ENCODE measurements around the gene SKIC3. TPM values are rescaled to one million over a fixed set of nuclear protein-coding genes. Genes with fewer than 3 reads are reported as not detected.

The SKIC3 gene
- total RNA-seq, 1 experiment from 2014 or later: 69.0 TPM

- H3K27ac Mint-ChIP-seq: no peak overlapping the region
- no peaks in the 10 kb centered on the region for H3K9me3 Mint-ChIP-seq
- DNase-seq (ENCODE audit: low spot score) (no peak), ATAC-seq (no peak)
- ChIA-PET POLR2A (no interaction called here), CTCF (no interaction called here)
- TF ChIP-seq, protein P1, sequence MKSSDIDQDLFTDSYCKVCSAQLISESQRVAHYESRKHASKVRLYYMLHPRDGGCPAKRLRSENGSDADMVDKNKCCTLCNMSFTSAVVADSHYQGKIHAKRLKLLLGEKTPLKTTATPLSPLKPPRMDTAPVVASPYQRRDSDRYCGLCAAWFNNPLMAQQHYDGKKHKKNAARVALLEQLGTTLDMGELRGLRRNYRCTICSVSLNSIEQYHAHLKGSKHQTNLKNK (CRISPR knock-in tag; IDR thresholded peaks at IDR 0.05): no peak
- TF ChIP-seq RELA (CRISPR knock-in tag; IDR thresholded peaks at IDR 0.05; ENCODE audit: borderline replicate concordance): no peak
- no peak for TF ChIP-seq ZNF671 (CRISPR knock-in tag; IDR thresholded peaks at IDR 0.05)
- TF ChIP-seq ATF1 (CRISPR knock-in tag; IDR thresholded peaks at IDR 0.05): no peak
- TF ChIP-seq USF1 (CRISPR knock-in tag; IDR thresholded peaks at IDR 0.05): no peak
- no peak for TF ChIP-seq TEAD4 (CRISPR knock-in tag; IDR thresholded peaks at IDR 0.05)
- TF ChIP-seq AFF4 (CRISPR knock-in tag; IDR thresholded peaks at IDR 0.05; ENCODE audit: borderline replicate concordance): no peak
- no peak for TF ChIP-seq ZNF232 (CRISPR knock-in tag; IDR thresholded peaks at IDR 0.05)
- TF ChIP-seq ZSCAN18 (CRISPR knock-in tag; IDR thresholded peaks at IDR 0.05): no peak
- no peak for TF ChIP-seq FOXP1 (CRISPR knock-in tag; IDR thresholded peaks at IDR 0.05; ENCODE audit: borderline replicate concordance)
- no peak for TF ChIP-seq CREM (CRISPR knock-in tag; IDR thresholded peaks at IDR 0.05)
- peaks cover 43% of the 10 kb centered on the region for H3K36me3 Mint-ChIP-seq
- no peaks in the 10 kb centered on the region for H3K27me3 Mint-ChIP-seq (ENCODE audit: low read depth)
- no peaks in the 10 kb centered on the region; the same call in 1 of the 2 replicates for H3K4me1 Mint-ChIP-seq
- no peak overlapping the region for H3K4me3 Mint-ChIP-seq
Observed at GRCh38 chr5:95524423-95524822, 30.4 kb downstream of the SKIC3 start.

DNA sequence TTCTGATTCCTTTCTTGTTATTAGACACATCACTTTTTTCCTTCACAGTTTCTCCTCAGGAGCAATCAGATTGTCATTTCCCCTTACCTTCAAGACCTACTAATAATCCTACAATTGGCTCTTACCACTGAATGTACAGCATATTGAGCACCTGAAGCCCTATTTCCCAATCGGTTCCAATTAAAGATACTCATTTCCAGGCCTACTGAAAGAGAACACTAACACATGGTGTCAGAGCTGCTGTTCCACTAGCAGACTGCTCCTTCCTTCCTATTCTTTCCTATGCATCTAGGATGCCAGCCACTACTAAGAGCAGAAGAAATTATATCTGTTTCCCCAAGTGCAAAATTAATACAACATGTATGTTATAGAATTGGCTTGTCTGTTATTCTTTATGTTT, 34.6 kb downstream of the SKIC3 start:
- no peak overlapping the region for H3K27ac Mint-ChIP-seq
- H3K36me3 Mint-ChIP-seq: peaks cover 34% of the 10 kb centered on the region
- no peaks in the 10 kb centered on the region for H3K27me3 Mint-ChIP-seq (ENCODE audit: low read depth)
- DNase-seq (ENCODE audit: low spot score): no peak
- no peak overlapping the region for H3K4me3 Mint-ChIP-seq
- H3K9me3 Mint-ChIP-seq: no peaks in the 10 kb centered on the region
- no peaks in the 10 kb centered on the region; the same call in 1 of the 2 replicates for H3K4me1 Mint-ChIP-seq
- TF ChIP-seq NR3C1 (CRISPR knock-in tag; conservative IDR thresholded peaks at IDR 0.05; ENCODE audit: low read depth) (no peak), FOXK1 (CRISPR knock-in tag; IDR thresholded peaks at IDR 0.05) (no peak), NFATC4 (CRISPR knock-in tag; IDR thresholded peaks at IDR 0.05) (no peak)
- TF ChIP-seq, protein P2, sequence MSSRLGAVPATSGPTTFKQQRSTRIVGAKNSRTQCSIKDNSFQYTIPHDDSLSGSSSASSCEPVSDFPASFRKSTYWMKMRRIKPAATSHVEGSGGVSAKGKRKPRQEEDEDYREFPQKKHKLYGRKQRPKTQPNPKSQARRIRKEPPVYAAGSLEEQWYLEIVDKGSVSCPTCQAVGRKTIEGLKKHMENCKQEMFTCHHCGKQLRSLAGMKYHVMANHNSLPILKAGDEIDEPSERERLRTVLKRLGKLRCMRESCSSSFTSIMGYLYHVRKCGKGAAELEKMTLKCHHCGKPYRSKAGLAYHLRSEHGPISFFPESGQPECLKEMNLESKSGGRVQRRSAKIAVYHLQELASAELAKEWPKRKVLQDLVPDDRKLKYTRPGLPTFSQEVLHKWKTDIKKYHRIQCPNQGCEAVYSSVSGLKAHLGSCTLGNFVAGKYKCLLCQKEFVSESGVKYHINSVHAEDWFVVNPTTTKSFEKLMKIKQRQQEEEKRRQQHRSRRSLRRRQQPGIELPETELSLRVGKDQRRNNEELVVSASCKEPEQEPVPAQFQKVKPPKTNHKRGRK (CRISPR knock-in tag; IDR thresholded peaks at IDR 0.05; ENCODE audit: borderline replicate concordance): no peak
- ATAC-seq: no peak
- CTCF ChIA-PET: no interaction called here
- POLR2A ChIA-PET: no interaction called here

DNA sequence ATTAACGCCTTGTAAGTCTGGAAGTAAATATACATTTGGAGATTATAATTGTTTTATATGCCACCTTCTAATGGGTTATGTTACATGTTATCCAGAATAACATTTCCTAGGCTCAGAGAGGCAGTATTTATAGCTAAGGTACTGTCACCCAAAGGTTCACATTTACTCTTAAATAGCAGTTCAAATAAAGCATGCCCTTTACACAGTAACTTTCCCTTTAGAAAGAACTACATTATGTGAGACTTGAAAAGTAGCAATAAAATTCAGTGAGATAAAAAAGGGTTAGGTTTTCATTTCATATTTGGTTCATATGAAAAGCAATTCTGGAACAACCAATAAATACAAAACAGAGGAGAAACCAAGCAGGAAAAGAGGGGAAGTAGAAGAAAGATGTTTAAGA, 35.1 kb downstream of the SKIC3 start:
- Mint-ChIP-seq H3K4me1 (no peaks in the 10 kb centered on the region; the same call in 1 of the 2 replicates), H3K27ac (no peak overlapping the region), H3K4me3 (no peak overlapping the region), H3K27me3 (ENCODE audit: low read depth) (no peaks in the 10 kb centered on the region), H3K36me3 (peaks cover 36% of the 10 kb centered on the region), H3K9me3 (no peaks in the 10 kb centered on the region)
- ChIA-PET POLR2A (no interaction called here), CTCF (no interaction called here)
- ATAC-seq (no peak), DNase-seq (ENCODE audit: low spot score) (no peak)
- TF ChIP-seq SMAD3 (CRISPR knock-in tag; IDR thresholded peaks at IDR 0.05; ENCODE audit: borderline replicate concordance): no peak
- TF ChIP-seq, protein P3, sequence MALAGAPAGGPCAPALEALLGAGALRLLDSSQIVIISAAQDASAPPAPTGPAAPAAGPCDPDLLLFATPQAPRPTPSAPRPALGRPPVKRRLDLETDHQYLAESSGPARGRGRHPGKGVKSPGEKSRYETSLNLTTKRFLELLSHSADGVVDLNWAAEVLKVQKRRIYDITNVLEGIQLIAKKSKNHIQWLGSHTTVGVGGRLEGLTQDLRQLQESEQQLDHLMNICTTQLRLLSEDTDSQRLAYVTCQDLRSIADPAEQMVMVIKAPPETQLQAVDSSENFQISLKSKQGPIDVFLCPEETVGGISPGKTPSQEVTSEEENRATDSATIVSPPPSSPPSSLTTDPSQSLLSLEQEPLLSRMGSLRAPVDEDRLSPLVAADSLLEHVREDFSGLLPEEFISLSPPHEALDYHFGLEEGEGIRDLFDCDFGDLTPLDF (CRISPR knock-in tag; IDR thresholded peaks at IDR 0.05): no peak
- TF ChIP-seq, protein P4, sequence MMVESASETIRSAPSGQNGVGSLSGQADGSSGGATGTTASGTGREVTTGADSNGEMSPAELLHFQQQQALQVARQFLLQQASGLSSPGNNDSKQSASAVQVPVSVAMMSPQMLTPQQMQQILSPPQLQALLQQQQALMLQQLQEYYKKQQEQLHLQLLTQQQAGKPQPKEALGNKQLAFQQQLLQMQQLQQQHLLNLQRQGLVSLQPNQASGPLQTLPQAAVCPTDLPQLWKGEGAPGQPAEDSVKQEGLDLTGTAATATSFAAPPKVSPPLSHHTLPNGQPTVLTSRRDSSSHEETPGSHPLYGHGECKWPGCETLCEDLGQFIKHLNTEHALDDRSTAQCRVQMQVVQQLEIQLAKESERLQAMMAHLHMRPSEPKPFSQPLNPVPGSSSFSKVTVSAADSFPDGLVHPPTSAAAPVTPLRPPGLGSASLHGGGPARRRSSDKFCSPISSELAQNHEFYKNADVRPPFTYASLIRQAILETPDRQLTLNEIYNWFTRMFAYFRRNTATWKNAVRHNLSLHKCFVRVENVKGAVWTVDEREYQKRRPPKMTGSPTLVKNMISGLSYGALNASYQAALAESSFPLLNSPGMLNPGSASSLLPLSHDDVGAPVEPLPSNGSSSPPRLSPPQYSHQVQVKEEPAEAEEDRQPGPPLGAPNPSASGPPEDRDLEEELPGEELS (CRISPR knock-in tag; IDR thresholded peaks at IDR 0.05): no peak
- no peak for TF ChIP-seq ZNF219 (CRISPR knock-in tag; IDR thresholded peaks at IDR 0.05; ENCODE audit: borderline replicate concordance)
